Measurements from ENCODE around the gene PIK3CA.

The PIK3CA gene

DNA sequence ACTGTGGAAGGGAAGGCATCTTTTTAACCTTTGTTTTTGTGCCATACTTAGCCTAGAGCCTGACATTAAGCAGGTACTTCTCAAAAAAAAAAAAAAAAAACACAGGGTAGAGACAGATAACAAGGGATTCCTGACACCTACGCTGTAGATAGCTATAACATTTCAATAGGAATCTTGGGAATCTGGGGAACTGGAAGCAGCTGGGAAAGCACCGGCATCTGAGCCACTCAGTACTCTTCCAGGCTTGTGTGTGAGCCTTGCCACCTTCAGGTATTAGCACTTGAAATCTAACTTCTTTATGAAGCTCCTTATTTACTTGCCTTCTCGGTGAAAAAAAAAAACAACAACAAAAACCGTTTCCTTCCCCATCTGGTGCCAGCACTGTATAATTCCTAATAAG lies 46.8 kb downstream of the PIK3CA start:
- H3K9ac ChIP-seq (ENCODE audit: low read length): no peak overlapping the region
- peaks cover 21% of the 10 kb centered on the region for H3K79me2 ChIP-seq (ENCODE audit: low read length)
- peaks cover 15% of the 10 kb centered on the region for H3K4me1 ChIP-seq (ENCODE audit: low read length)
- no peaks in the 10 kb centered on the region for H3K27me3 ChIP-seq (replicated peaks; ENCODE audit: insufficient read depth, low read length)
- no peak overlapping the region for H3K4me2 ChIP-seq (ENCODE audit: low read depth, low read length)
- TF ChIP-seq EZH2phosphoT487 (IDR thresholded peaks at IDR 0.05; ENCODE audit: low read length): no peak
- TF ChIP-seq, protein P1, sequence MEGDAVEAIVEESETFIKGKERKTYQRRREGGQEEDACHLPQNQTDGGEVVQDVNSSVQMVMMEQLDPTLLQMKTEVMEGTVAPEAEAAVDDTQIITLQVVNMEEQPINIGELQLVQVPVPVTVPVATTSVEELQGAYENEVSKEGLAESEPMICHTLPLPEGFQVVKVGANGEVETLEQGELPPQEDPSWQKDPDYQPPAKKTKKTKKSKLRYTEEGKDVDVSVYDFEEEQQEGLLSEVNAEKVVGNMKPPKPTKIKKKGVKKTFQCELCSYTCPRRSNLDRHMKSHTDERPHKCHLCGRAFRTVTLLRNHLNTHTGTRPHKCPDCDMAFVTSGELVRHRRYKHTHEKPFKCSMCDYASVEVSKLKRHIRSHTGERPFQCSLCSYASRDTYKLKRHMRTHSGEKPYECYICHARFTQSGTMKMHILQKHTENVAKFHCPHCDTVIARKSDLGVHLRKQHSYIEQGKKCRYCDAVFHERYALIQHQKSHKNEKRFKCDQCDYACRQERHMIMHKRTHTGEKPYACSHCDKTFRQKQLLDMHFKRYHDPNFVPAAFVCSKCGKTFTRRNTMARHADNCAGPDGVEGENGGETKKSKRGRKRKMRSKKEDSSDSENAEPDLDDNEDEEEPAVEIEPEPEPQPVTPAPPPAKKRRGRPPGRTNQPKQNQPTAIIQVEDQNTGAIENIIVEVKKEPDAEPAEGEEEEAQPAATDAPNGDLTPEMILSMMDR (IDR thresholded peaks at IDR 0.05; ENCODE audit: low read length): no peak
- no peak for TF ChIP-seq EZH2 (optimal IDR thresholded peaks at IDR 0.05; ENCODE audit: low read depth, low read length)
- H3K9me3 ChIP-seq (replicated peaks; ENCODE audit: insufficient read depth, low read length): no peaks in the 10 kb centered on the region
- no peak for DNase-seq
- H3K36me3 ChIP-seq (replicated peaks; ENCODE audit: insufficient read depth, low read length): no peaks in the 10 kb centered on the region
- peaks cover 2% of the 10 kb centered on the region; the same call in 1 of the 2 replicates for H4K20me1 ChIP-seq (ENCODE audit: insufficient read depth, low read length)
- no peak overlapping the region for H3K27ac ChIP-seq (ENCODE audit: low read length)
- H3K4me3 ChIP-seq (ENCODE audit: low read length): no peak overlapping the region
- H3F3A ChIP-seq (ENCODE audit: insufficient read depth, low read length): peaks cover 5% of the 10 kb centered on the region; the same call in 1 of the 2 replicates
- H2AFZ ChIP-seq (ENCODE audit: low read length): no peak overlapping the region
- no peaks in the 10 kb centered on the region for H3K9me2 ChIP-seq (replicated peaks; ENCODE audit: insufficient read depth, low read length)

DNA sequence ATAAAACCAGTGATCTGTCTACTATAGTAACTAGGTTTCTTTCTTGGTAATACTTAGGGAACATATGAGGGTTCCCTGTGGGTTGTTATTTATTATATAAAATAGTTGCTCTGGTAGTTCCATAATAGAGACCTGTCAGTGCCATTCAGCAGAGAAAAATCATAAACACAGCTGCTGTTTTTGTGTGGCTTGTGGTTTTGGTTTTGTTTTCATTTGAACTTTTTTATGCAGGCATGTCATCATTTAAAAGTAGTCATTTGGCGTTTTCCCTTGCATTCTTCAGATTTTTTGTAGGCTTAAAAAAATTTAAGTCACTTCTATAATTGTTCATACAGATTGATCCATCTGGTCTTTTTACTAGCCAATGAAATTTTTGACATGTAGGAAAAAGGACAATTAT lies 47.9 kb downstream of the PIK3CA start:
- Histone ChIP-seq H3K27me3 (replicated peaks; ENCODE audit: insufficient read depth, low read length) (no peaks in the 10 kb centered on the region), H3K4me1 (ENCODE audit: low read length) (peaks cover 15% of the 10 kb centered on the region), H3K27ac (ENCODE audit: low read length) (no peak overlapping the region), H3K9me3 (replicated peaks; ENCODE audit: insufficient read depth, low read length) (no peaks in the 10 kb centered on the region), H3K4me2 (ENCODE audit: low read depth, low read length) (peak overlapping the region; percentile 16; the same call in 1 of the 2 replicates), H3K9me2 (replicated peaks; ENCODE audit: insufficient read depth, low read length) (no peaks in the 10 kb centered on the region), H4K20me1 (ENCODE audit: insufficient read depth, low read length) (peaks cover 2% of the 10 kb centered on the region; the same call in 1 of the 2 replicates), H3F3A (ENCODE audit: insufficient read depth, low read length) (peaks cover 5% of the 10 kb centered on the region; the same call in 1 of the 2 replicates), H3K79me2 (ENCODE audit: low read length) (peaks cover 17% of the 10 kb centered on the region), H3K36me3 (replicated peaks; ENCODE audit: insufficient read depth, low read length) (no peaks in the 10 kb centered on the region), H2AFZ (ENCODE audit: low read length) (no peak overlapping the region), H3K9ac (ENCODE audit: low read length) (no peak overlapping the region), H3K4me3 (ENCODE audit: low read length) (no peak overlapping the region)
- peak; percentile 84 for DNase-seq
- no peak for TF ChIP-seq EZH2 (optimal IDR thresholded peaks at IDR 0.05; ENCODE audit: low read depth, low read length)
- TF ChIP-seq EZH2phosphoT487 (IDR thresholded peaks at IDR 0.05; ENCODE audit: low read length): no peak
- TF ChIP-seq, protein P1 (IDR thresholded peaks at IDR 0.05; ENCODE audit: low read length): no peak

DNA sequence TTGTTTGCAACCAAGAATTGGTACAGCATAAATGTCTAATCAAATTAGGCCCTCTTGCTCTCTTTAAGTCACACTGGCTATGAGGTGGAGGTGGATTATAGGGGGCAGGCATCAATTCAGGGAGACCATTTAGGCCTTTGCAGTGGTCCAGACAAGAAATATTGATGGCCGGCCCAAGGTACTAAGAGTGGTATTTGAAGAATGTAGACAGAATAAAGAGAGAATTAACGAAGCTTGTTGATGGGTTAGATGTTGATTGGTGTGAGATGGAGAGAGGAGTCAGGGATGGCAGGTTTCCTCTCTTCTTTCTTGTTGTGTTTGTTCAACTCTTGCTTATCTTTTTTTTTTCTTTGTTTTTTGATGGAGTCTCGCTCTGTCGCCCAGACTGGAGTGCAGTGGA lies 48.5 kb downstream of the PIK3CA start:
- H3K27ac ChIP-seq (ENCODE audit: low read length): no peak overlapping the region
- no peak overlapping the region for H2AFZ ChIP-seq (ENCODE audit: low read length)
- H3K27me3 ChIP-seq (replicated peaks; ENCODE audit: insufficient read depth, low read length): no peaks in the 10 kb centered on the region
- no peak overlapping the region for H3K4me3 ChIP-seq (ENCODE audit: low read length)
- H3F3A ChIP-seq (ENCODE audit: insufficient read depth, low read length): peaks cover 5% of the 10 kb centered on the region; the same call in 1 of the 2 replicates
- no peaks in the 10 kb centered on the region for H3K36me3 ChIP-seq (replicated peaks; ENCODE audit: insufficient read depth, low read length)
- no peak overlapping the region for H3K9ac ChIP-seq (ENCODE audit: low read length)
- H3K79me2 ChIP-seq (ENCODE audit: low read length): peaks cover 17% of the 10 kb centered on the region
- peak overlapping the region; percentile 16; the same call in 1 of the 2 replicates for H3K4me2 ChIP-seq (ENCODE audit: low read depth, low read length)
- no peak for DNase-seq
- H3K9me3 ChIP-seq (replicated peaks; ENCODE audit: insufficient read depth, low read length): no peaks in the 10 kb centered on the region
- TF ChIP-seq, protein P1 (IDR thresholded peaks at IDR 0.05; ENCODE audit: low read length): no peak
- TF ChIP-seq EZH2phosphoT487 (IDR thresholded peaks at IDR 0.05; ENCODE audit: low read length) (no peak), EZH2 (optimal IDR thresholded peaks at IDR 0.05; ENCODE audit: low read depth, low read length) (no peak)
- peaks cover 15% of the 10 kb centered on the region for H3K4me1 ChIP-seq (ENCODE audit: low read length)
- peaks cover 2% of the 10 kb centered on the region; the same call in 1 of the 2 replicates for H4K20me1 ChIP-seq (ENCODE audit: insufficient read depth, low read length)
- no peaks in the 10 kb centered on the region for H3K9me2 ChIP-seq (replicated peaks; ENCODE audit: insufficient read depth, low read length)
